Left cardiac atrium (tissue), 4 donors: ENCODE data around the gene ARHGDIG. TPM values are rescaled to one million over a fixed set of nuclear protein-coding genes. Genes with fewer than 3 reads are reported as not detected.
"Not testable (repeated sequence)": the region's sequence is repeated elsewhere in the genome, so short reads cannot be mapped to it uniquely, and the experiment has no call there.

ENCODE experiments used
- ATAC-seq, 2 donors: fragments of 200-7000 bp; cut with Tn5 transposase; one replicate each; pipeline ENCODE4 v1.9.1; 2020; ENCODE audit warnings: mild to moderate bottlenecking in 2 of 2, moderate library complexity in 2 of 2
- DNase-seq: peaks from one replicate; pipeline ENCODE4 v3.0.0-alpha.2; 2020
- intact Hi-C, 2 donors: fragments of 100-400 bp; cut with DNase I; formaldehyde crosslinking; loops; one replicate each; pipeline versions ENCODE4 v1.14.1 to v1.15.1; 2022 to 2023
- long read RNA-seq: library from polyadenylated mRNA; unstranded; transcript quantifications from one replicate; pipeline ENCODE4 v2.0.0, GENCODE V29; 2021
- total RNA-seq, 2 donors: library from RNA; stranded (reverse); fragmentation: NEBNext Ultra II Directional; extraction: Animal tissue kit (Norgen Biotek cat#: 25700); gene quantifications; one replicate each; pipeline ENCODE4 v1.2.1, GENCODE V29; 2021
- donor health status: DM: no; HTN: yes; CAD: no.
- donor health status: DM: no; HTN: yes; CAD: no; lungs with severe emphysema.
- donor health status: DM: yes; HTN: yes; CAD: no.
- donor health status: Dilated cardiomyopathy.

Gene ARHGDIG
- 1 to 10 TPM; 4.9 to 5.1 TPM for total RNA-seq
- long read RNA-seq: 0 reads

DNA sequence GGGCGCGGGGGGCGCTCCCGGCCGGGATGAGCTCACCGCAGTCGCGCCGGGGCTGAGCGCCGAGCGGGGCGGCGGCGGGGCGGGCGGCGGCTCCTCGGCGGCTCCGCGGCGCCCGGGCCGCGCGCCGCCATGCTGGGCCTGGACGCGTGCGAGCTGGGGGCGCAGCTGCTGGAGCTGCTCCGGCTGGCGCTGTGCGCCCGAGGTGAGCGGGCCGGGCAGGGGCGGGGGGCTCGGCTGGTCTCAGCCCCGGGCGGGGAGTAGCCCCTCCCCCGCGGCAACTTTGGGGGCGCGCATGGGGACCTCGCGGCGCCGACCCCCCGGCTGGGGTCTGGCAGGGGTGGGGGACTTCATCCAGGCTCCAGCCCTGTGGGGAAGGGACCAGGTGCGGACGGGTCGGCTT, at the start of gene ARHGDIG:
TSS of gene ARHGDIG (plus strand) at position 40 of the 400 bp plus-strand sequence. CDS start at position 130, 90 bp downstream.
- intact Hi-C loops: no loop called here
- DNase-seq (no peak), ATAC-seq (peak in 1 of 2 donors; percentile 6)

DNA sequence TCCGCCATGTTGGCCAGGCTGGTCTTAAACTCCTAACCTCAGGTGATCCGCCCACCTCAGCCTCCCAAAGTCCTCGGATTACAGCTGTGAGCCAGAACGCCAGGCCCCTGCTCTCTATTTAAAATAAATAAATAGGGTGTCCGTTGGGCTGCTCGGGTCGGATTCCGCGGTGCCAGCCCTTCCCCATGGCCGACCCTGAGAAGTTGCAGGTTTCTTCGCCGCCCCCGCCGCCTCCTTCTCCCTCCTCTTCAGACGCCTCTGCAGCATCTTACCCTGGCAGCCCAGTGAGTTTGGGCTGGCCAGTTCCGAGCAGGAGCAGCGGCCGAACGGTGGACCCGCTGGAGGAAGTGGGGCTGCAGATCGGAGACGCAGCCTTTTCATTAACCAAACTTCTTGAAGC, 49.4 kb upstream of the ARHGDIG start:
- intact Hi-C loops: loop anchor here in 1 of 2 donors (5.0 kb wide), 1 partner anchor 121 kb away; the partner anchor contains the start of gene AXIN1
- no peak for ATAC-seq
- no peak for DNase-seq

DNA sequence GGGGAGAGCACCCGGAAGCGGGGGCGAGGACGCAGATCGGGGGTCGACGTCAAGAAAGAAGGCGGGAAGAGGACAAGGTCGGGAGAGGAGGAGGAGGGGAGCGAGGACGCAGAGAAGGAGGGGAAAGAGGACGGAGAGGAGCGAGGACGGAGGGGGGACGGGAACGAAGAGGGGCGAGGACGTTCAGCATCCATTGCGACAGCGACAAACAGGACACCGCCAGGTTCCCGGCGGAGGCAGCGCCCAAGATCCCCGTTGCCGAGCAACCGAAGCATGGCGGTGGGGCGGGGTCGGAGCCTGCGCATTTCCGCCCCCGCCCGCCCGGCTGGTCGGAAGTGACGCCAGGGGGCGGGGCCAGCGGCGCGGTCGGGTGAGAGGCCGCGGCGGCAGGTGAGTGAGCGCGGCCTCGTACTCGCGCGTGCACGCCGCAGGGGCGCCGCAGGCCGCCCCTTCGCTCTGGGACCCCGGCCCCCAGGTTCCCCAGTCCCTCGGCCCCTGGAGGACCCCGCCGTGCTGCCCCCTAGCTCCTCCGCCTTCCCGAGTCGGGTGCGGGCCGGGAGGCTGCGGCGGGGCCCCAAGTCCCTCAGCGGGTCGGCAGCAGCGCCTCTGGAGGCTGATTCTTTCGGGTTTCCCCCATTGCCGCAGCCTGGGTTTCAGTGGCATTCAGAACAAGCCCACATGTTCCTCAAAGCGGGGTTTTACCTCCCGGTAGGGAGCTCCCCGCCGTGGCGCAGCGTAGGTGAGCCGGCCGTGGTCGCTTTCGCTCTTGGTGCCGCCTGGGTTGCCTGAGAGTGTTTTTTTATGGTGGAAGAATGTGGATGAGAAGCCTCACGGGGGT, 45.7 kb upstream of the ARHGDIG start, which contains the start of gene FAM234A:
TSS of gene FAM234A (plus strand) at position 354 of the 838 bp plus-strand sequence. CDS start 19,593 bp downstream, outside the sequence.
- DNase-seq (peak; percentile 96), ATAC-seq (peak; percentile 97)
- intact Hi-C loops: loop anchor here in 1 of 2 donors (5.0 kb wide), 1 partner anchor 118 kb away; the partner anchor contains the start of gene AXIN1

DNA sequence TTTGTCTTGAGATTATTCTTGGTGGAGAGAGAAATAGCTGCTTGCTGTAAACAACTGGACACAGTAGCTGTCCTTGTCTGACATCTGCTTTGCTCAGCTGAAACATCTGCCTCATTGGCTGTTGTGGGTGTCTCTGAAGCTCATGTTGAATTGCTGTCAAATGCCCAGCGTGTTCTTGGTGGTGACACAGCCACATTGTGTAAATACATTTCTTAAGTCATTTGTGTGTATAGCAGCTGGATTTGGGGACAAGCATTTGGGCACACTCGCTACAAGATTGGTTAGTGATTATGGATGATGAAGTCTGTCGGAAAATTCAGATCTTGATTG, 40.5 kb upstream of the ARHGDIG start:
- intact Hi-C loops: loop anchor here in 1 of 2 donors (10.0 kb wide), 1 partner anchor 115 kb away; the partner anchor contains the start of gene AXIN1
- ATAC-seq (no peak), DNase-seq (no peak)

DNA sequence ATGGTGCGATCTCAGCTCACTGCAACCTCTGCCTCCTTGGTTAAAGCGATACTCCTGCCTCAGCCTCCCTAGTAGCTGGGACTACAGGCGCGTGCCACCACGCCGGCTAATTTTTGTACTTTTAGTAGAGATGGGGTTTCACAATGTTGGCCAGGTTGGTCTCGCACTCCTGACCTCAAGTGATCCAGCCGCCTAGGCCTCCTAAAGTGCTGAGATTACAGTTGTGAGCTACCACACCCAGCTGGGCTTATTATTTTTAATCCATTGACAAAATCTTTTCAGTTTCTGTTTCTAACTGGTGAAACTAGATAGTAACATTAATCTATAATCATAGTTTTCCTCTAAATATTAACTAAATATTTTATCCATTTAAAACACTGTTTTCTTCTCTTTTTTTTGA, 39.8 kb upstream of the ARHGDIG start:
- no peak for ATAC-seq
- intact Hi-C loops: loop anchor here in 1 of 2 donors (10.0 kb wide), 1 partner anchor 114 kb away; the partner anchor contains the start of gene AXIN1
- no peak for DNase-seq

DNA sequence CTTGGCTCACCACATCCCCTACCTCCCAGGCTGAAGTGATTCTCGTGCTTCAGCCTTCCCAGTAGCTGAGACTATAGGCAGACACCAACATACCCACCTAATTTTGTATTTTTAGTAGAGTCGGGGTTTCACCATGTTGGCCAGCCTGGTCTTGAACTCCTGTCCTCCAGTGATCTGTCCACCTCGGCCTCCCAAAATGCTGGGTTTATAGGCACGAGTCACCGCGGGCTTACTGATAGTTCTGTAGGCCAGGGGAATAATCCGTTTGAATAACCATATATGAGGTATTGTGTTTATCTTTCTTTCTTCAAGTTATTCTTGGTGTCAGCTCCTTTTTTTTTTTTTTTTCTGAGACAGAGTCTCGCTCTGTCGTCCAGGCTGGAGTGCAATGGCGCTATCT, 38.1 kb upstream of the ARHGDIG start:
- ATAC-seq: no peak
- intact Hi-C loops: loop anchor here in 1 of 2 donors (10.0 kb wide), 1 partner anchor 113 kb away; the partner anchor contains the start of gene AXIN1
- DNase-seq: no peak

DNA sequence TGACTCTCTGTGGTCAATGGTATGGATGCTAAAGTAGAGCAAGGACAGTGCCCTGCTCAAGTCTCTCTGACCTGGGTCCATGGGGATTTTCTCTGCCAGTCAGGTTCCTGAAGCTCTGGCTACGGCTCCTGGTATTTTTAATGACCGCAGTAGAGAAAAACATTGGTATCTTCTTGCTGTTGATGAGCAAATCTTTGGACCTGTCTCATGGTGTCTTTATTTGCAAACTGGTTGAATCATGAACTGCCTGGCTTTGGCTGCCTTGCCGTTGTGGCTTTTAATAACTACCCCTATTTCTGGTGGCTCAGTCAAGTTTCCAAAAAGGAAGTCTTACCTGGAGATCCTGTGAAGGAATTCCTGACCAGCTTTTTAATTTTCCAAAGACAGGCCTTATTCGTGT, 37.0 kb upstream of the ARHGDIG start:
- DNase-seq: no peak
- ATAC-seq: no peak
- intact Hi-C loops: loop anchor here in 1 of 2 donors (10.0 kb wide), 1 partner anchor 111 kb away; the partner anchor contains the start of gene AXIN1

DNA sequence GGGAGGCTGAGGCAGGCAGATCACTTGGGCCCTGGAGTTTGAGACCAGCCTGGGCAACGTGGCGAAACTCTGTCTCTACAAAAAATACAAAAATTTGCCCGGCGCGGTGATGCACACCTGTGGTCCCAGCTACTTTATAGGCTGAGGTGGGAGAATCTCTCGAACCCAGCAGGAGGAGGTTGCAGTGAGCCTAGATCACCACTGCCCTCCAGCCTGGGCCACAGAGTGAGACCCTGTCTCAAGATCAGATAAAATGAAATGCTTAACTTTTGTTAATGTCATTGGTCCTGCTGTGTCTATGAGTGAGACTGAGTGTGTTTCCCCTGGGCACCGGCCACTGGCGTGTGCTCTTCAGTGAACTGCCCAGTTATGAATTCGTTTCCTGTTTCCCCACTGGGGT, 35.3 kb upstream of the ARHGDIG start:
- no peak for DNase-seq
- intact Hi-C loops: loop anchor here in 1 of 2 donors (10.0 kb wide), 1 partner anchor 110 kb away; the partner anchor contains the start of gene AXIN1
- no peak for ATAC-seq

DNA sequence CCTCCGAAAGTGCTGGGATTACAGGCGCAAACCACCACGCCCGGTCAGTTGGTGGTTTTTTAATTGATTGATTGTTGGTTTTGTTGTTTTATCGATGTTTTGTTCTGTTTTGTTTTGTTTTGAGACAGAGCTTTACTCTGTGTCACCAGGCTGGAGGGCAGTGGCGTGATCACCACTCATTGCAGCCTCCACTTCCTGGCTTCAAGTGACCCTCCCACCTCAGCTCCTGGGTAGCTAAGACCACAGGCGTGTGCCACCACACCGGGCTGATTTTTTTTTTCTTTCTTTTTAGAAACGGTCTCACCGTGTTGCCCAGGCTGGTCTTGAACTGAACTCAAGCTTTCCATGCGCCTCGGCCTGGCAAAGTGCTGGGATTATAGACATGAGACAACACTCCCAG, 33.4 kb upstream of the ARHGDIG start:
- ATAC-seq: no peak
- no peak for DNase-seq
- intact Hi-C loops: loop anchor here in 1 of 2 donors (10.0 kb wide), 1 partner anchor 108 kb away; the partner anchor contains the start of gene AXIN1

DNA sequence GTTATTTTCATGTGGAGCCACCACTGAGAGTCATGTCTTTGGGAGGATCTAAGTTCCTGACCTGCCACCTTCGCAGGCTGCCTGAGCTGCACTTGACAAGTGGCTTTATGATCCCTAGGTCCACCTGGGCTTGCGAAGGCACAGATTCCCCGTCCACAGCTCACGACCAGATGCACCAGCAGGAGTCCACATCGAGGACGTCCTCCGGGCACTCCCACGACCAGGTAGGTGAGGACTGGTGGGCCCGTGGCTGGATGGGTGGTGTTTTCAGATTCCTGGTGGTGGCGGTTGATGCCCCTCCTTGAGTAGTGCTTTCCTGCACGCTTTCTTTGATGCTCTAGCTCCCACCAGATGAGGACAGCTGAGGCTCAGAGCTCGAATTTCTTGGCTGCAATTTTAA, 31.0 kb upstream of the ARHGDIG start:
- DNase-seq (no peak), ATAC-seq (no peak)
- intact Hi-C loops: loop anchor here in 1 of 2 donors (10.0 kb wide), 1 partner anchor 105 kb away; the partner anchor contains the start of gene AXIN1

DNA sequence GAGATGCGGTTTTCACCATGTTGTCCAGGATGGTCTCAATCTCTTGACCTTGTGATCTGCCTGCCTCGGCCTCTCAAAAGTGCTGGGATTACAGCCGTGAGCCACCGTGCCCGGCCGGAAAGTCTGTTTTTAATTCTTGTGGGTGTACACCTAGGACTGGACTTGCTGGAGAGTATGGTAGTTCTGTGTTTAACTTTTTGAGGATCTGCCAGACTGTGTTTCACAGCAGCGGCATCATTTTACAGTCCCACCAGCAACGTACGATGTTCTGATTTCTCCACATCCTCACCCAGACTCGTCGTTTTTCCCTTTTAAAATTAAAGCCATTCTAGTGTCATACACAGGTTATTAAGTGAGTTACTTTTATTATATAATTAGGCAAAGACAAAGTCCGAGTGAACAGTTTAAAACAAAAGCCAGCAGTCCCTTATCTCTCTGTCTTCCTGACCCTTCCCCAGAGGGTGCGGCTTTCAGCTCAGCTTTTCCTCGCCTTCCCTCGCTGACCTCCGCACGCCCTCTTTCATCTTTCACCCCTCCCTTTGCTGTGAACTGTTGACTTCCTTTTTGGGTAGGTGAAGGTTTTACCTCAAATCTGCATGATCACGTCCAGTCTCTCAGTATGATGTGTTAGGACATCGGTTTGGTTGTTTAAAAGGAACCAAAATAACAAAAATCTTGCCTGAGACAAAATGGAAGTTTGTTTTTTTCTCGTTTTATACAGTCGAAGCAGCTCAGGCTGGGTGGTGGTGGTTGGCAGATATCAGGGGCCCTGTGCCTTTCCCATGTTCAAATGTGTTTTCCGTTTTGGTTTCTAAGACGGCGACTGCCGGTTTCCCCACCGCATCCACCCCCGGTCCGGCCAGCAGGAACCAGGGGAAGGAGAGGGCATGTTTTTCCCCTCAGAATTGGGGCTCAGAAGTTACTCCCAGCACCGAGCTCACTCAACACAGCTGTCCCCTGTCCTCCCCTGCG, 27.7 kb upstream of the ARHGDIG start:
- ATAC-seq (peak in 1 of 2 donors; percentile 69), DNase-seq (no peak)
- intact Hi-C loops: no loop called here

DNA sequence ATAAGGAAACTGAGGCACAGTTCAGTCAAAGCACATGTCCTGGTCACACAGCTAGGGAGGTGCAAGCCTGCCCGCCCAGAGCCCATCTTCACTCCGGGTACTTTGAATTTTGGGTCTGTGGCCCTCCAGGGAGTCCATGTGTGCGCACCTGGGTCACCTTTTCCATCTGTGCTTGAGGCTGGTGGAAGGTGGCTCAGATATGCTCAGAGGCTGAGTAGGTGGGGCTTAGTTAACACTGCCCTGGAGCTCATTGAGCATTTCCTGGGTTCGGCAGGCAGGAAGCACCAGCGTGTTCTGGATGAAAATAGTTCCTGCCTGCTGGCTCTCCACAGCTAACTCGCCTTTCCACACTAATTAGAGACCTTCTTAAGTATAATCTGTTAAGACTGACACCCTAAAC, 26.6 kb upstream of the ARHGDIG start:
- ATAC-seq (no peak), DNase-seq (no peak)
- intact Hi-C loops: no loop called here

DNA sequence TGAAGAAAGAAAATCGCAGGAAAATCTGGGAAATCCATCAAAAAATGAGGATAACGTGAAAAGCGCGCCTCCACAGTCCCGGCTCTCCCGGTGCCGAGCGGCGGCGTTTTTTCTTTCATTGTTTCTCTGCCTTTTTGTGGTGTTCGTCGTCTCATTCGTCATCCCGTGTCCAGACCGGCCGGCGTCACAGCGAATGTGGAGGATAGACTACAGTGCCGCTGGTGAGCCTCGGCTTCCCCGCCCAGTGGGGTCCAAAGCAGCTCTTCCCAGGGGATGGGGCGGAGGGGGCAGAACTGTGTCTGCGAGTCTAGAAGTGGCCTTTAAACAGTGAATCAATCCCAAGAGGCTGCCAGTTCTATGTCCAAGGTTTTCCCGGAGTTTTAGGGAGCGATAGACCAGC, 25.9 kb upstream of the ARHGDIG start:
- DNase-seq (no peak), ATAC-seq (no peak)
- intact Hi-C loops: no loop called here

DNA sequence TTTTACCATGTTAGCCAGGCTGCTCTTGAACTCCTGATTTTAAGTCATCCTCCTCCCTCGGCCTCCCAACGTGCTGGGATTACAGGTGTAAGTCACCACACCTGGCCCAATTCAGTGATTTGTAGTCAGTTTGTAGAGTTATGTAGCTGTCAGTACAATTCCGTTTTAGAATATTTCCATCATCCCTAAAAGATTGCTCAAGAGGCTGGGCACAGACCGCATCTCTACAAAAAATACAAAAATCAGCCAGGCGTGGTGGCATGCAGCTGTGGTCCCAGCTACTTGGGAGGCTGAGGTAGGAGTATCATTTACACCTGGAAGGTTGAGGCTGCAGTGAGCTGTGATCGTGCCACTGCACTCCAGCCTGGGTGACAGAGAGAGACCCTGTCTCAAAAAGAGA, 25.2 kb upstream of the ARHGDIG start:
- ATAC-seq (no peak), DNase-seq (no peak)
- intact Hi-C loops: no loop called here

DNA sequence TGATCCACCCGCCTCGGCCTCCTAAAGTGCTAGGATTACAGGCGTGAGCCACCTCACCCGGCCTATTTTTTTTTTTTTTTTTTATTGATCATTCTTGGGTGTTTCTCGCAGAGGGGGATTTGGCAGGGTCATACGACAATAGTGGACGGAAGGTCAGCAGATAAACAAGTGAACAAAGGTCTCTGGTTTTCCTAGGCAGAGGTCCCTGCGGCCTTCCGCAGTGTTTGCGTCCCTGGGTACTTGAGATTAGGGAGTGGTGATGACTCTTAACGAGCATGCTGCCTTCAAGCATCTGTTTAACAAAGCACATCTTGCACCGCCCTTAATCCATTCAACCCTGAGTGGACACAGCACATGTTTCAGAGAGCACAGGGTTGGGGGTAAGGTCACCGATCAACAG, 22.3 kb upstream of the ARHGDIG start:
- ATAC-seq, intact Hi-C loops, DNase-seq: not testable (repeated sequence)

DNA sequence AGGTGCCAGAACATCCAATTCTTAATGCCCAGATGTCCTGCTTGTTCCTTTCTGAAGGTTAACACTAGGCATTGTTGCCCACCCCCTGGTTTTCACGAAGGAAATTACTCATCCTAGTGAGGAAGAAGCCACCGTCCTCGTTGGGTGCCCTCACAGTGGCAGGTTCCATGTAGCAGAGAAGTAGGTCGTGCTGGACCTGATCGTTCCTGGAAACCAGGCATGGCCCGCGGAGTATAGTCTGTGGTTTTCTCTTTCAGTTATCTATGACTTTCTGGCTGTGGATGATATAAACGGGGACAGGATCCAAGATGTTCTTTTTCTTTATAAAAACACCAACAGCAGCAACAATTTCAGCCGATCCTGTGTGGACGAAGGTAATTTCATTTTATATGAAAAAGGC, 21.2 kb upstream of the ARHGDIG start:
- intact Hi-C loops: no loop called here
- DNase-seq (no peak), ATAC-seq (no peak)

DNA sequence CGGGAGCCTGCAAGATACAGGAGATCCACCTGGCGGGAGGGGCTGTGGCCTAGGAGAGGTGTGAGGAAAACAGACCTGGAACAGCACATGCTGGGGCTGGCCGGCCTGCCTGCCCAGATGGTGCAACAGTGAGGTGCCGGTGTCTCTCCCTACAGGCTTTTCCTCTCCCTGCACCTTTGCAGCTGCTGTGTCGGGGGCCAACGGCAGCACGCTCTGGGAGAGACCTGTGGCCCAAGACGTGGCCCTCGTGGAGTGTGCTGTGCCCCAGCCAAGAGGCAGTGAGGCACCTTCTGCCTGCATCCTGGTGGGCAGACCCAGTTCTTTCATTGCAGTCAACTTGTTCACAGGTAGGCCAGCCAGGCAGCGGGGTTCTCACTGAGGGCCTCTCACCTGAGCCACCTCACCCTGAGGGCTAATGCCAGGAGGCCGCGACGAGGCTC, 20.6 kb upstream of the ARHGDIG start:
- intact Hi-C loops: no loop called here
- ATAC-seq: no peak
- DNase-seq: no peak

DNA sequence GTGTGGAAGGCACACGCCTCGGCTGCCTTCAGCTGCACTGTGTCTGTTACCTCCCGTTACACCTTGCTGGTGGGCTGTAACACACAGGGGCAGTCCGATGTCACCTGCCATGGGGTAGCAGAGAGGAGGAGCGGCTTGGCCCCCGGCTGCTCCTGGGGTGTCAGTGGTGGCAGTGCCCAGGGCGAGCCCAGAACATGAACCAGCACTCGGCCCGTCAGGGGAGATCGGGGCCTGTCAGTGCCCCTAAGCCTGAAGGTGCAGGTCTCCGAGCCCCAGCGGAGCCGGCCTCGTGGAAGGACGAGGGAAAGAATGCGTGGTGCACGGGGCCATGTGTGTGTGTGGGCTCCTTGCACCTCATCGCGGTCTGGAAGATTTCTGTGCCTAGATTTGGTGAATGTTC, 20.1 kb upstream of the ARHGDIG start:
- ATAC-seq (no peak), DNase-seq (no peak)
- intact Hi-C loops: no loop called here

DNA sequence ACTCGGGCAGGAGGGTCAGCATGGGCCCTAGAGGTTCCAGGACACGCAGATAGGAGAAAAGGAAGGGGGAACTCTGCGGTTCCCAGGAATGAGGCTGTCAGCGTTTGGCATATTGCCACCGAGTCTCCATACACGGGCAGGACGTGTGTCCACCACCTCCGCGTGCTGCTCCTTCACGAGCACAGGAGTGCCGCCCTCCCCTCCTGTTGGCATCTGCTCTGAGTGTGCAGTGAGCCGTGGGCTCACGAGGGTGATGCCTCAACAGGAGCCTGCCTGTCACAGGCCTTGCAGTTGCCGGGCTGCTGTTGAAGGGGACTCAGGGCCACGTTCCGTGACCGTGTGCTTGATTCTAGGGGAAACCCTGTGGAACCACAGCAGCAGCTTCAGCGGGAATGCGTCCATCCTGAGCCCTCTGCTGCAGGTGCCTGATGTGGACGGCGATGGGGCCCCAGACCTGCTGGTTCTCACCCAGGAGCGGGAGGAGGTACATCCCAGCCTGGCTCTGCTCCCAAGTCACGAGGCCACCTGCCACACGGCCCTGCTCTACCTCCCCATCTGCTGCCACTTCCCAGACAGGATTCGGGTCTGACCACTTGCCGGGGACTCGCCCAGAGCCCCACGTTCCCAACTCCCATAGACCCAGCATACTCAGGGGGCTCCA, 19.2 kb upstream of the ARHGDIG start:
- ATAC-seq (peak; percentile 17 to 57), DNase-seq (no peak)
- intact Hi-C loops: no loop called here
